Measurements from ENCODE around the gene PTK6.

Gene PTK6

DNA sequence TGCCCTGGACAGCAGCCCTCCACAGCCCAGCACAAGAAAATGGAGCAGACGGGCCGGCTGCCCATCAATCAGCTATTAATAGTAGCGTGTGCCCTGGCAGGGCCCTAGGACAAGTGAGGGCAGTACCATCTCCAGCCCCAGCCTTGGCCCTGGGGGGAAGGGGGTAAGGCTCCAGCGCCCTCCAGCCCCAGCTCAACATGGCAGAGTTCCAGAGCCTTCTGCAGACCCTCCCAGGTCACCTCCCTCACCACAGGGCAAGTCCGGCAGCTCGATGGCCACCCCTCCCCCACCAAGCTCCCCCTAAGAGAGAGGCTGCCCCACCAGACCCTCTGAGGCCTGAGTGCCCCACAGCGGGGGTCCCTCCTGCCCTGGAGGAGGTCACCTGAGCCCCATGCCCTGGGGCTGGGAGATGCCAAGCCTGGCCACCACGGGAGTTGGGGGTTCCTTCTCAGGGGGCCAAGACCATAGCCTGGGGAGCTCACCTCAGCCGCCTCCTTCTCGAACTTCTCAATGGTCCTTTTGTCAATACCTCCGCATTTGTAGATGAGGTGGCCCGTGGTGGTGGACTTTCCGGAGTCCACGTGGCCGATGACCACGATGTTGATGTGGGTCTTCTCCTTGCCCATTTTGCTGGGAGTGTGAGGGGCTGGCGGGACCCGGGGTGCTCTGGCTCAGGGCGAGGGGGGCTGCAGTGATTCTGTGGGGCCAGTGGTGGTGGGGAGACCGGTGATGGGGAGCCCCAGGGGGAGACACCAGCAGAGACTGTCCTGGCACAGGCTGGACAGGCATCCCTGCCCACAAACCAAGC, 39.8 kb downstream of the PTK6 start:
- no peak overlapping the region for H3K4me3 ChIP-seq (ENCODE audit: low read depth, low read length)

- no peak overlapping the region for H3K4me3 ChIP-seq (ENCODE audit: low read depth, low read length)
Measured at GRCh38 chr20:63496596-63497120, 40.5 kb downstream of the PTK6 start.

- no peak overlapping the region for H3K4me3 ChIP-seq (ENCODE audit: low read depth, low read length)
Measured at GRCh38 chr20:63495741-63496595, 41.2 kb downstream of the PTK6 start.

- H3K4me3 ChIP-seq (ENCODE audit: low read depth, low read length), result no peak overlapping the region
Measured at GRCh38 chr20:63495167-63495720, 41.9 kb downstream of the PTK6 start.

DNA sequence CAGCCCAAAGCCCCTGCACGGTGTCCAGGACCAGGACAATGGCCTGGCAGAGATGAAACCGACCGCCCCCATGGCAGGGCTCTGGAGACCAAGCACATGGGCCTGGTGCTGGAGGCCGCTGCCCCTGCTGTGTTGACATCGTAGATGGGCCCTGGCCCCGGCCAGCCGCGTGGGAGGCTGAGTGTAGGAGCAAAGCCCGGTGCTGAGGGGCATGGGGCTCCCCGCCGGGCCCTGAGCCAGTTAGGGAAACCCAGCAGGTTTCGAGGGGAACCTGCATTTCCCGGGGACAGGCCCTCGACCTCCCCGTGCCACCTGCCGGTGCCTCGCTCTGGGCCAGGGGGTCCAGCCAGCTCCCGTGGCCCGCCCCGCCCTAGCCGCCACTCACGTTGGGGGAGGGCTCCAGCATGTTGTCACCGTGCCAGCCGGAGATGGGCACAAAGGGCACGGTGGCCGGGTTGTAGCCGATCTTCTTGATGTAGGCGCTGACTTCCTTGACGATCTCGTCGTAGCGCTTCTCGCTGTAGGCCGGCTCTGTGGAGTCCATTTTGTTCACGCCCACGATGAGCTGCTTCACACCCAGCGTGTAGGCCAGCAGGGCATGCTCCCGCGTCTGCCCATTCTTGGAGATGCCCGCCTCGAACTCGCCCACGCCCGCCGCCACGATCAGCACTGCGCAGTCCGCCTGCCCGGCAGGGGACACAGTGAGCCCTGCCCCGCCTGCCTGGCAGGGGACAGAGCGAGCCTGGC, 42.6 kb downstream of the PTK6 start:
- H3K4me3 ChIP-seq (ENCODE audit: low read depth, low read length), result no peak overlapping the region

DNA sequence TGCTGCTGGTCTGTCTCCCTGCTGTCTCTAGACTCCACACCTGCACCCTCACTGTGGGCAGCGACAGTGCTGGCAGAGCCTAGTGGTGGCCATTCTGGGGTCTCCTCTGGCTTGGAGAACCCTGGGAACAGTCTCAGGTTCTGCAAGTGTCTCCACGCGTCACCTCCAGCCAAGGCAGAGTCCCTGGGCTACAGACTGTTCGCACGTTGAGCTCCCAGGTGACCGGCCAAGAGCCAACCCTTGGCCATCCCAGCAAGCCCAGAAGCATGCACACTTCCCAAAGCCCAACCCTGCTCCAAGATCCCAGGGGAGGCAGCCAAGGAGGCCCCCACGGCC, 43.1 kb downstream of the PTK6 start:
- H3K4me3 ChIP-seq (ENCODE audit: low read depth, low read length), result no peak overlapping the region

DNA sequence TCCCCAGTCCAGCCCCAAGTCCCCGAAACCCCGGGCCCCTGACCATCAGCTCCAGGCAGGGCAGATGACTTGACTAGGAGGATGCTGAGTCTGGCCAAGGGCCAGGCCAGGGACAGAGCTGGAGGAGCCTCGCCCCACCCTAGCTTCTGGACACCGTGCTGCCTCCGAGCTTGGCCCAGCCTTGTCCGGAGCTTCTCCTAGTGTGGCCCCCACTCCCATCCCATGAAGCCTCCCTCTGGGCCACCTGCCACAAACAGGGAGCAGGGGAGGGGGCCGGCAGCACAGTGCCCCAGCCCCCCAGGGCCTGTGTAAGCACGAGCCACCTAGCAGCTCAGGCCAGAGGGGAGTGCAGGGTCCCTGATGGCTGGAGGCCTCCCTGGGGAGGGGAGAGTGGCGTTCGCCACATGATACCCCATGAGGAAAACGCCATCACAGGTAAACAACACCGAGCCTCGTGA, 43.6 kb downstream of the PTK6 start:
- H3K4me3 ChIP-seq (ENCODE audit: low read depth, low read length), result no peak overlapping the region

DNA sequence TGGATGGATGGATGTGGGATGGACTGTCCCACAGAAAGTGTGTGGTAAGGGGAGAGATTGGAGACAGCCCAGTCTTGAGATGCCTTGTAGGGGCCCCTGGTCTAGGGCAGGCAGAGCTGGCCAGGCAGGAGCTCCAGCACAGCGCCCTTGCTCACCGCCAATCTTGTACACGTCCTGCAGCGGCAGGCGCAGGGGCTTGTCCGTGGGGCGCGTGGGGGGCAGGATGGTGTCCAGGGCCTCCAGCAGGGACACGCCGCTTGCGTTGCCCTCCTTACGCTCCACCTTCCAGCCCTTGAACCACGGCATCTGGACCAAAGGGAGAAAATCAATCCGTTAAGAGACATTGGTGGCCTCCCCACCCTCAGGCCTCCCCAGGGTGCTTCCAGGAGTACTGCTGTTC, 44.2 kb downstream of the PTK6 start:
- H3K4me3 ChIP-seq (ENCODE audit: low read depth, low read length), result no peak overlapping the region

GRCh38 chr20:63492518-63492917, 44.7 kb downstream of the PTK6 start:
- no peak overlapping the region for H3K4me3 ChIP-seq (ENCODE audit: low read depth, low read length)

- H3K4me3 ChIP-seq (ENCODE audit: low read depth, low read length), result no peak overlapping the region
Measured at GRCh38 chr20:63491635-63492230, 45.4 kb downstream of the PTK6 start.

DNA sequence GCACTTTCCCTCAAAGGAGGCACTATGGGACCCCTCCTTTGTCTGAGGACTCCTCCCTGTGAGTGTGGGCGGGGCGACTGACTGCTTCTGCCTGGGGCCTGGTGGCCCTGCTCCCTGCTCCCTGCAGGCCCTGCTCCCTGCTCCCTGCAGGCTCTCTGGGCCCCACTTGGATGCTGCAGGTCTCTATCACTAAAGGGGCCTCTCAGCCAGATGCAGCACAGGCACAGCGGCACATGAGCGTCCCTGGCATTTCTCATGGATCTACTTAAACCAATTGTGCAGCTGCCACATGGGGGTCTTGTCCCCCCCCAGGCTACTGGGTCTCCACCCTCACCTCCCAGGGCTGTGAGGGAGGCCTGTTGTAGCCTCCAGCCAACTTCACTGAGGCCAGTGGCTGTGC, 46.1 kb downstream of the PTK6 start:
- no peak overlapping the region for H3K4me3 ChIP-seq (ENCODE audit: low read depth, low read length)

- no peak overlapping the region for H3K4me3 ChIP-seq (ENCODE audit: low read depth, low read length)
Measured at GRCh38 chr20:63490416-63490815, 46.8 kb downstream of the PTK6 start.

- H3K4me3 ChIP-seq (ENCODE audit: low read depth, low read length), result no peak overlapping the region
Measured at GRCh38 chr20:63488315-63489251, 48.6 kb downstream of the PTK6 start.

- H3K4me3 ChIP-seq (ENCODE audit: low read depth, low read length), result peak overlapping the region; percentile 13
Measured at GRCh38 chr20:63487781-63488241, 49.4 kb downstream of the PTK6 start.

GRCh38 chr20:63487116-63487764, 49.9 kb downstream of the PTK6 start:
- H3K4me3 ChIP-seq (ENCODE audit: low read depth, low read length), result no peak overlapping the region

DNA sequence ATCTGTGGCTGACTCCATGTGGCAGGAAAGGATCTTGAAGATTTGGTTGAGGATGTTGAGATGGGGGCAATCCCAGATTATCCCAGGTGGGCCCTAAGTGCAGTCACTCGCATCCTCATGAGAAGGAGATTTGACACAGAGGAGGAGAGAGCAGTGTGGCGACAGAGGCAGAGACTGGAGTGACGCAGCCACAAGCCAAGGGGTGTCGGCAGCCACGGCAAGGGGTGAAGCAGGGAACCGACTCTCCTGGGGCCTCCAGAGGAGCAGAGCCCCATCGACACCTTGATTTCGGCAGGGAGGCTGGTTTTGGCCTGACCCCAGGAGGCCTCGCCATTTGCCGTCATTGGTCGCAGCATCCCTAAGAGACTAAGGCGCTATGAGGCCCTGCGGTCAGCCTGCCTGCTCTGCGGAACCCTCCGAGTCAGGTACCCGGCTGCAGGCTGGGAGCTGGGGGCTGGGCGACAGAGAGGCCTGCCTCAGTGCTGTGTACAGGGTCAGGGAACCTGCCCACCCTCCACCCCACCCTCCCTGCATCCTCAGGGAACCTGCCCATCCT, 50.8 kb downstream of the PTK6 start:
- no peak overlapping the region for H3K4me3 ChIP-seq (ENCODE audit: low read depth, low read length)

DNA sequence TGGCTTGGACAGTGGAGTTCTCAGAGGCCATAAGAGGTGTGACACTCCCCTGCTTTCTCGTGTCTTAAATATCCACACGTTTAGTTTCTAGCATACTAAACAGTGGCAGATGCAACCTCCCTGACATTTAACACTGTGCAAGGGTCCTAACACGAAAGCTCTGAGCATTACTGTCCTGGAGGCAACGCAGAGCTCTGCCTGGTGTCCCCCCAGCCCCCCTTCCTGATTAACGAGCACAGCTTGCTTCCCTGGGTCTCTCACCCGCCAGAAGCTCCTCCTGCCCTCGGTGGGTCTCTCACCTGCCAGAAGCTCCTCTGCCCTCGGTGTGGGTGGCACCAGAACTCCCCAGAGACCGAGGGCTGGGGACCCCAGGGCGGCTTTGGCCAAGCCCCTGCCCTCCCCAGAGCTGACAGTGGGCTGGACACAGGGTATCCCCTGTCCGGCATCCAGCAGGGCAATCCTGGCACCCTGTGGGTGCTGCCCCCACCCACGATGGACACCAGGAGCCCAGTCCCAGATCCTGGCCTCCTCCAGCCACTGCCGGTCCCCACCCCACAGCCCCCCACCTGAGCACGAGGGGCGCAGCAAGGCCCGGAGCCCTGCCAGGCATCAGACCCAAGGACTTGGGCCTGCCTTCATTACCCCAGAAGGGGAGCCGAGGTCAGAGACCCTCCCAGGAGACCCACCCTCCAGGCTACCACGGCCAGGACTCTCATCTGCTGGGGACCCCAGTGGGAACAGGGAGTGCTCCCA, 52.3 kb downstream of the PTK6 start:
- H3K4me3 ChIP-seq (ENCODE audit: low read depth, low read length), result no peak overlapping the region

GRCh38 chr20:63484236-63484635, 52.9 kb downstream of the PTK6 start:
- no peak overlapping the region for H3K4me3 ChIP-seq (ENCODE audit: low read depth, low read length)

Data from iPS-11a (cell line).